Right lung (tissue), 10 donors: ENCODE results near the gene PGM5. TPM values are rescaled to one million over a fixed set of nuclear protein-coding genes. Genes with fewer than 3 reads are reported as not detected.
"Not testable (repeated sequence)": the region's sequence is repeated elsewhere in the genome, so short reads cannot be mapped to it uniquely, and the experiment has no call there.

Source experiments
- DNase-seq, 2 donors: peaks; one replicate each; pipeline ENCODE4 v3.0.0-alpha.2; 2013
- long read RNA-seq, 8 donors: transcript quantifications; one replicate each; lab custom pipeline, GENCODE V29; 2026
- polyA plus RNA-seq, 5 donors: library from polyadenylated mRNA; unstranded; fragments of 120-200 nt; gene quantifications; one replicate each; pipeline versions ENCODE4 v1.2.1 to v1.2.3, GENCODE V29; 2013; ENCODE audit warnings: inconsistent platforms in 1 of 5, low replicate concordance in 1 of 5; ENCODE audit not compliant: insufficient read length in 5 of 5, insufficient read depth in 1 of 5

The PGM5 gene
- 10 to 100 TPM; 47.4 to 61.8 (median 54.6) TPM for polyA plus RNA-seq
- long read RNA-seq, donor 1, full-length matches to known transcripts: 22 of 28 reads
- long read RNA-seq, donor 1, partial matches to known transcripts: 6 of 28 reads
- long read RNA-seq, donor 1, other reads (novel, unspliced or antisense): 0 of 28 reads
- long read RNA-seq, donor 2, transcript PGM5-202 (11 exons, 3,338 nt): major isoform, 12 of 12 reads
- long read RNA-seq, donor 2, partial matches to known transcripts: 0 of 12 reads
- long read RNA-seq, donor 2, other reads (novel, unspliced or antisense): 0 of 12 reads
- long read RNA-seq, donor 3, full-length matches to known transcripts: 9 of 16 reads
- long read RNA-seq, donor 3, partial matches to known transcripts: 7 of 16 reads
- long read RNA-seq, donor 3, other reads (novel, unspliced or antisense): 0 of 16 reads
- long read RNA-seq, donor 4, full-length matches to known transcripts: 10 of 18 reads
- long read RNA-seq, donor 4, partial matches to known transcripts: 8 of 18 reads
- long read RNA-seq, donor 4, other reads (novel, unspliced or antisense): 0 of 18 reads
- long read RNA-seq, donor 5, full-length matches to known transcripts: 13 of 34 reads
- long read RNA-seq, donor 5, partial matches to known transcripts: 16 of 34 reads
- long read RNA-seq, donor 5, other reads (novel, unspliced or antisense): 5 of 34 reads
- long read RNA-seq, donor 6, transcript PGM5-202 (11 exons, 3,338 nt): major isoform, 16 of 26 reads
- long read RNA-seq, donor 6, partial matches to known transcripts: 9 of 26 reads
- long read RNA-seq, donor 6, other reads (novel, unspliced or antisense): 0 of 26 reads
- long read RNA-seq, donor 7, full-length matches to known transcripts: 15 of 15 reads
- long read RNA-seq, donor 7, partial matches to known transcripts: 0 of 15 reads
- long read RNA-seq, donor 7, other reads (novel, unspliced or antisense): 0 of 15 reads
- long read RNA-seq, donor 8, partial matches to known transcripts: 0 of 2 reads
- long read RNA-seq, donor 8, other reads (novel, unspliced or antisense): 0 of 2 reads

DNA sequence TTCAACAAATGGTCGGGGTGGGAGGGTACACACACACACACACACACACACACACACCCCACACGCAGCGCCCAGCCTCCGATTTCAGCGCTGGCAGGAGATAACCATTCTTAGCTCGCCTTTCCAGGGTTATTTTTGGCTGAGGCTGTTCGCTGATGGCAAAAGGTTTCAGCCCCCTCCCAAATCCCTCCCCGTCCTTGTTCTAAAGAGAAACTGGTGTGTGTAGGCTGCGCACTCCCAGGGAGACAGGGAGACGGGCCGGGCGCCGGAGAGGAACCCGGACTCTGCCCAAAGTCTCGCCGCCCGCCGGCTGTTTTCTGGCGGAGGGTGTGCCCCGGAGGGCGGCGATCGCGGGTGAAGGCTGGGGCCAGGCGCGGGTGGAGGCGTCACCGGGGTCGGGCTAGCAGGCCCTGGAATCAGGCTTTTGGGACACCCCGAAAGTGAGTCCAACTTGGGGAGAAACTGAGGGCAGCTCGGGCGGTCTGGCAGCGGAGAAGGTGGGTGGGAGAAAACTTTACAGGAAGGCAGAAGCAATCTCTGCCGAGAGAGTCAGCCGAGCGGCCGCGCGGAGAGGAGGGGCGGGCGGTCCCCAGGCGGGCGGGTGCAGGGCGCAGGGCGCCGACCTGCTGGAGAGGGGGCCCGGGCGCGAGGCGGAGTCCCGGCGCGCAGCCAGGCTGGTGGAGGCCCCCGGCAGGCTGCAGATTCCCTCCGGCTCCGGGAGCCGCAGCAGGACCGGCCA lies at the start of gene PGM5:
Gene PGM5 (plus strand): TSS at position 232 of the 739 bp plus-strand sequence. CDS start 517 bp downstream, outside the sequence.
- peak; percentile 24 to 39 for DNase-seq

DNA sequence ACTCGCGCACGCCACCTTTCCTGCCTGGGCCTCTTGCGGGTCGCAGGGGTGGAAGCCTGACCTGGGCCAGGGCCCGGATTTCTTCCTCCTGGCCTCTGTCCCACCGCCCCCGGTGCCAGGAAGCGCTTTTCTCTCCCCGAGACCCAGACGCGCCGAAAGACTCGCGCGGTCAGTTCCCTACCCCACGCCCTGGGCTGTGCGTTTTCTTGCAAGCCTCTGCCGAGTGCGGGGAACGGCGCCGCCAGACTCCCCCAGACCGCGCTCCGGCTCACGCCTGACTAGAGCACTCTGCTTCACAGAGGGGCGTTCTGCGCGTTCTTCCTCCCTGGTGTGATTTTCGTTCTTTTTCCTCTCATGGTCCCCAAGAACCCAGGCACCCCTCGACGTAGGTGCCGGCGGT lies 49.3 kb upstream of the PGM5 start:
- DNase-seq: not testable (repeated sequence)

DNA sequence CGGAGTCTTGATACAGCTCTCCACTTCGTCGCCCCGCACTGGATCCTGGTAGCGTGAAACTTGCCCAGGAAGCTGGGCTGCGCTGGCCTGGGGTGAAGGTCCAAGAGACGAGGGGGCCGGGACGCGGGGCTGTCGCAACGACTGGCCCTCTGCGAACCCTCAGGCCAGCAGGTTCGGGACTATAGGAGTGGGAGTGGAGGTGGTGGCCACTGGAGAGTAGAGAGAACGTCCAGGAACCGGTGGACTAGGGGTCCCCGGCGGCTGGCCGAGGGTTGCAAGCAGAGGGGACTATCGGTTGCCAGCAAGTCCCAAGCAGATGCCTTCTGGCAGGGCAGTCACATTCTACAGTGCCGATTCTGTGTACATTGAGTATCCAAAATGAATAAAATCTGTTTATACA lies 48.8 kb upstream of the PGM5 start:
- DNase-seq: not testable (repeated sequence)

DNA sequence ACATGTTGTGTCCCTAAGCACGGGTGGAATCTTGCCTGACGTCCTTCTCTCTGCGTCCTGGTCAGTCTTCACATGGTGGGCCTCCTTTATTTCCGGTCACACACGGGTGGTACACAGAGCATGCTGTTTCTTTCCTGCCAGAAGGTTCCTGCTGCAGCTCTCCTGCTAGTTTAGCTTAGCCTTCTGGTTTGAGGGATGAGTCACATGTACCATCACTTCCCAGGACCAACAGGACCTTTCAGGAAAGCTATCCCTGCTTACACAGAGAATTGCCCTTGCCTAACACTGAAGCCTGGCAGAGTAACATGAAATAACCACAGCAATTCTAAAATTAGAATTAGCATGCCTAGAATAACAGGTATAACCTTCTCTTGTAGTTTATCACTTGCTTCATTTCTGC lies 45.2 kb upstream of the PGM5 start:
- not testable (repeated sequence) for DNase-seq

DNA sequence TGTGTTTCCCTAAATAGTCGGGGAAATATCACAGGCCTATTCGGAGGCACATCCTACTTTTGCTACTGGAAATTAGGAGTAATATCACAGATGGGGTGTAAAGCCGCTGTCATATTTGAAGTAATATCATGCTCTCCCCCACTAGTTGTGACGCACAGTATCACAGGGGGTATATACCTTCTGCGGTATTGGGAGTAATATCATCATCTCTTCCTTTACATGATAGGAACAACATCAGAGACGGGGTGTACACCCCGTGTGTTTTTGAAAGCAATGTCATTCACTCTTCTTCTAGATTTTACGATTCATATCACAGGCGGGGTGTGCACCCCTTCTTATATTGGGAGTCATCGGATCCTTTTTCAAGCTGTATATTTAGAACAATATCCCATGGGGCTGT lies 38.2 kb upstream of the PGM5 start:
- DNase-seq: not testable (repeated sequence)

DNA sequence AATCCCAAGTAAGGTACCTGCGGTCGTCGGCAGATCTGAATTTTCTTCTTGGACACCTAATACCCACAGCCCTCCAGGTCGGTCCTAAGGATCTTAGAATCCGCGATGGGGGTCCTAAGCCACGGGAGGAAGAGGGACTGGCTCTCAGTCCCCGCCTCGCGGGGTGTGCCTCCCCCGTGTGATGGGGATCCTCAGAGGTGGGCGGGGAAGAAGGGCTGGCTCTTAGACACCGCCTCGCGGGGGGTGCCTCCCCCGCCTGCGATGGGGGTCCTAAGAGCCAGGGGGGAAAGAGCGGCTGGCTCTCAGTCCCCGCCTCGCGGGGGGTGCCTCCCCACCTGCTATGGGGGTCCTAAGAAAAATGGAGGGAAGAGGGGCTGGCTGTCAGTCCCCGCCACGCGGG lies 32.7 kb upstream of the PGM5 start:
- DNase-seq: not testable (repeated sequence)

DNA sequence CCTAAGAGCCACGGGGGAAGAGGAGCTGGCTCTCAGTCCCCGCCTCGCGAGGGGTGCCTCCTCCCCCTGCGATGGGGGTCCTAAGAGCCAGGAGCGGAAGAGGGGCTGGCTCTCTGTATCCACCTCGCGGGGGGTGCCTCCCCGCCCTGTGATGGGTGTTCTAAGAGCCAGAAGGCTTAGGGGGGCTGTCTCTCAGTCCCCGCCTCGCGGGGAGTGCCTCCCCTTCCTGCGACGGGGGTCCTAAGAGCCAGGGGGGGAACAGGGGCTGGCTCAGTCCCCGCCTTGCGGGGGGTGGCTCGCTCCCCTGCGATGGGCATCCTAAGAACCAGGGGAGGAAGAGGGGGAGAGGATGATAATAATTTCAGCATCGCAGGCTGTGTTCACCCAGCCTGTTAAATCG lies 31.9 kb upstream of the PGM5 start:
- DNase-seq: not testable (repeated sequence)

DNA sequence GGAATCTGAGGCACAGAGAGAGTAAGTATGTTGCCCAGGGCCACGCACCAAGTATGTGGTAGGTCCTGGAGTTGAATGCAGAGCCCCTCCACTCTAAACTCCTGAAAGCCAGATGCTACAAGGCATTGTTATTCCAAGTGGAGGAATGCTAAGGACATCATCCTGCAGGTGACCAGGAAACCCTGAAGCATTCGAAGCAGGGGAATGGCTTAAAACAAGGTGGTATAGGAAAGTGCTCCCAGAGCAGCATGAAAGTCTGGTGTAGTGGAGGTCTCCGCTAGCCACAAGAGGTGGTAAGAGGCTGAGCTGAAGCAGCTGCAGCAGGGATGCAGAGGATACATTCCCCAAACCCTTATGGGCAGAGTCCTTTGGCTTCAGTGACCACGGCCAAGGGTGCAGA lies 27.3 kb upstream of the PGM5 start:
- not testable (repeated sequence) for DNase-seq

DNA sequence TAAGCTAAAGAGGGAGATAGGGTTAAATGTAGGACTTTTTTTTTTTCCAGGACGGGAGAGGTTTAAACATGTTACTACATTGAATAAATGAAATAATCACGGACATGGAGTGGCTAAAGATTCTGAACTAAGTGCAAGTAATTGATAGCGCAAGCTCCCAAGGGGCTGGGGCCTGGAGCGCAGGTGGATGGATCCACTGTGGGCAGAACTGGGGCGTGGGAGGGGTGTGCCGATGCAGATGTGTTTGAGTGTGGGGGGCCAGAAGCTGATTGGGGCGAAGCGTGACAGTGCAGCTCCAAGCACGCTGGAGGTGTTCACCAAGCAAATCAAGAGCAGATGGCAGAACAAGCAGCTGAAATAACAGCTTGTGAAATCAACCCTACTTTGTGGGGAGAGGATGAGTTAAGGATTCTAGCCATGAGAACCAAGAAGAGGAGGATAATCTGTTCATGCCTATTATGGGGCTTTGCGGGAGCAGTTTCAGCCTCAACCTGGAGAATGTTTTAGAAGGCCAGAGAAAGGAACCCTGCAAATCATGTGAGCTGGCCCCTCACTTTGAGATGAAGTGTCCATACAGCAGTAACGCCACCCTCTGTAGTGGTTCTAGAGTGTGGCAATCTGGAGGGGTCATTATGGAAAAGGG lies 25.8 kb upstream of the PGM5 start:
- not testable (repeated sequence) for DNase-seq

DNA sequence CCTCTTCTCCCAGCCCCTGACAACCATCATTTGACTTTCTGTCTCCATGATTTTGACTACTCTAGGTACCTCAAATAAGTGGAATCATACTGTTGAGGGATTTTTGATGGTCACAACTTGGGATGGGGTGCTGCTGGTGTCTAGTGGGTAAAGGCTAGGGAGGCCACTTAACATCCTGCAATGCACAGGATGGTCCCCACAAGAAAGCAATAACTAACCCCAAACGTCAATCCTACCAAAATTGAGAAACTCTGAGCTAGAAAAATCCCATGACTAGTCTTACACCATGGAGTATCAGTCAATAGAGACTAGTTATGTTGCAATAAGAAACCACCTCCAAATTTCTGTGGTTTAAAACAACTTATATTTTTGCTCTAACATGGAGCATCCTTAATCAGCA lies 24.3 kb upstream of the PGM5 start:
- not testable (repeated sequence) for DNase-seq

DNA sequence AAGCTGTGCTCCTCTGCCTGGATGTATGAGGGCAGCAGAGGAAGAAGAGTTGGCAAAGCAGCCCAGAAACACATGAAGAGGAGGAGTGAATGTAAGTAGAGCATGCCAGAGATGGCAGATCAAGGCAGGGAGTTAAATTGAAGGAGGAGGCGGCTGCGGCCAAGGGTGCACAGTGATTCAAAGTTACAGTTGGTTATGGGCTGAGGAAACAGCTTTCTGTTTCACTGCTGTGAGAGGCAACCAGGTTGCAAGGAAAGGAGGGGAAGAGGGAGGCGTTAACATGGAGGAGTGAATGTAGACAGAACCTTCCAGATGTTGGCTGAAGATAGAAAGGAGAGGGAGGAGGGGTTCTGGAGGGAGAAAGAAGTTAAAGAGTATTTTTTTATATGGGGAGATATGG lies 20.5 kb upstream of the PGM5 start:
- DNase-seq: not testable (repeated sequence)

DNA sequence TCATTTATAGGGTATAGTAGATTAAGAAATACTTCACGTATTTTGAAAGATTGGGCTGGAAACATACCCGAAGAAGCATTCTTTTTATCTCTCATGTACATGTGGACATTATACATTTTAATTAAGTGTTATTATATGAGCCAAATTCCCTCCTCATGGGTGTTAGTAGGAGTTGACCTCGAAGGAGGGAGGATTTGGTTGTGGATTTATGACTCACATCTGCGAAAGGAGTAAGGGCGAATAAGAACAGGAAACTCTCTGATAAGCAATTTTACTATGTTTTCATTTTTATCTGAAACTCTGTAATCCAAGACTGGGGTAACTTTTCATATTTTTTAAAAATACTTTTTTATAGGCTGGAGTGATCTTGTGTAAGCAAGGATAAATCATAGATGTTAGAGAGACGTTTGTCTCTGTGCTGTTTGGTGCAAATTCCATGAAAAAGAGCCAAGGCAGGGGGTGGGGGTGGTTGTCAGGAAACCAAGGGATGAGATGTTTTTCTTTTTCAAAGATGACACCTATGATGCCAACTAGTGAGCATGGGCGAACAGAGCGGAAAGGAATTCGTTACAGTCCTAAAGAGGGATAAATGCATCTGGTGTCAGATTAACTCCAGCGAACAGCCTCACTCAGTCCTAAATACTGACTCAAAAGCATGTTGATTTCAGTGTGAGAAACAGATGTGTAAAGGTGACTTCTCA lies 19.6 kb upstream of the PGM5 start:
- not testable (repeated sequence) for DNase-seq

DNA sequence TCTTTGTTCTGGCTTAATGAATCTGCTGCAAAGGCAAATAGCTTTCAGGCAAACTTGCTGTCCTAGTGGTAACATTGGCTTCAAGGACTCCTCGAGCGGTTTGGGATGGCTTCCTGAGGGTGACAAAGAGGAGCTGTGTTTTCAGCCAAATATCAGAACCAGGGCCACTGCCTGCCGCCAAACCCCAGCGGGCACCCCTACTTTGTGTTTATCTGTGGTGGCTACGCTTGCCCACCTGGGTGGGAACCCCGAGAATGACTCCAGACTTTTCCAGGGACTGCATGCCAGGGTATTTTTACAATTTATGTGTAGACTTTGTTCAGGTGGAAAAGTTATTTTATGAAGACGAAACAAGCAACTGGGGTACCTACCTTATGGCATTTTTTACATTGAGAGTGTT lies 18.4 kb upstream of the PGM5 start:
- DNase-seq: not testable (repeated sequence)

DNA sequence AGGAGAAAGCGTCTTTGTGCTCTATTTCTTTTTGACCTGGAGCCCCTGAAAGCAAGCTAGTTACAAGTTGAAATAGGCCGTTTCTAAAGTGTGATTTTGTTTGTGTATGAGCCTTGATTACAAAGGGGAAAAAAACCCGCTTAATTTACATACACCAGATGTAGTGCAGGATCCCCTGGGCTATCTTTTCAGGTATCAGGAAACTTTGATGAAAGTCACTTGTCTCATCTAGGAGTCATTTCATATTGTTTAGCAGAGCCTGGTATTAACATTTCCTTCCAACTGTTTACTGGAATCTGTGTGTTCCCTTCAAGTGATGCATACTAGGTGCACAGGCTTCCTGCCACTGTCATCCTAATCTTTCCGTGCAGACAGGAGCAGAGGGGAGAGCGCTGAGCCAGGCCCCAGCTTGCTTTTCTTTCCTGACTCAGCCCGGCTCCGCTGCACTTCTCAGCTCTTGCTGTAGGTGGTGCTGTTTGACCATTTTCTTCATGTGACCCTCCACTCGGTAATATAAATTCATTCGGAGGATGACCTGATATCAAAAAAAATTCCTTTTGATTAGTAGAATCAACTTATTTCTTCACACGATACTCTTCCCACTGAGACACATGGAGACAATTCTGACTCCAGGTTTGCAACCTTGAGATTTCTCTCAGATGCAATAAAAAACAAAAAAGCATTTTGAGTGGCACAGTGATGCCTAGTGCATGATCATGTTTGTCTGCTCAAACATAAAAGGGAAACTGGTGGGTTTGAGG lies 14.0 kb upstream of the PGM5 start:
- DNase-seq: not testable (repeated sequence)

DNA sequence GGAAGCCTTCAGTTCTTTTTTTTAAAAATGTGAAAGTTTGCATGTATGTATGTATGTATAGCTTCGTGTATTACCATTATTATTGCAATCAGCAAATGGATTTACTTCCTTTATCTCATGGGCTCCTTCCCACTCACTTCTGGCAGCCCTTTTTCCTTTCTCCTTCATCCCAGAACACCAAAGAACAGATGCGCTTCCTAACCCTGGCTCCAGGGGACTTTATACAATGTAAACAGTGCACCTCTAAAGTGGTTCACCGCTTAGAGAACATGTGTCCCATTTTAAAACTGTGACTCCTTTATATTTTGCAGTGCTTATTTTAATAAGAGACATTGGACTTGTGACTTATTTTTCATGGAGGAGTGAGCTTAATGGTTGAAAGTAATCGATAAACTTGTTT lies 13.2 kb upstream of the PGM5 start:
- DNase-seq: not testable (repeated sequence)

DNA sequence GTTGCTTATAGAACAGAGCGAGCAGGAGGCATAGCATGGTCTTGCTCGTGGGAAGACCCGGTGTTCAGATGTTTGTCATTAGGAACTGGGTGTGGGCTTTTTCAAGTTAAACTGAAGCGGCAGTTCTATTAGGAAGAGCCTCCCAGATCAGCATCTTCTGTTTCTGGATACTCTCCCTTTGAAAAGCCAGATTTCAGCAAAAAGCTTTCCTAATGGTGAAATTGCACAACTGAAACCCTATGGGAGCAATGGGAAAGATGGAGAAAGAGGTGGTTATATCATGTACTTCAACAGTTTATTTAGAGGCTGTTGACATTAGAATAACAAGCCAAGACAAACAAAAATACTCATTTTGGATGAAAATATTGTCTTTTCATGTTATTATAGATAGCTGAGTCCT lies 12.4 kb upstream of the PGM5 start:
- DNase-seq: peak; percentile 16 to 22

DNA sequence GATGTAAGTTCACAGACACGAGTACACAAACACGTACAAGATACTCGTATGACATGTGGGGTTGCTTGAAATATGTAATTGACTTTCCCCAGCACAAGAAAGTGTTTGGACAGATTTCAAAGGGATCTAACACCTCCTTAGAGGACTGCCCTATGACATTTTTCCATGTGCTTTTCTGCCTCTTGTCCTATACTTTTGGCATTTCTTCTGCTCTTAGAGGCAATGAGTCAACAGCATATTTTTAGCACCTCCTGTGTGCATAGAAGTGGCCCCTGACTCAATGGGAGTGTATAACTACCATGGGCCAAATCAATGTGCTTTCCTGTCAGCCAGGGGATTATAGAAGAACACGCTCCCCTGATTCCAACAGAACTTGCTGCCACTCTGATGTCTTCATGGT lies 4.7 kb upstream of the PGM5 start:
- DNase-seq: peak in 1 of 2 donors; percentile 10

DNA sequence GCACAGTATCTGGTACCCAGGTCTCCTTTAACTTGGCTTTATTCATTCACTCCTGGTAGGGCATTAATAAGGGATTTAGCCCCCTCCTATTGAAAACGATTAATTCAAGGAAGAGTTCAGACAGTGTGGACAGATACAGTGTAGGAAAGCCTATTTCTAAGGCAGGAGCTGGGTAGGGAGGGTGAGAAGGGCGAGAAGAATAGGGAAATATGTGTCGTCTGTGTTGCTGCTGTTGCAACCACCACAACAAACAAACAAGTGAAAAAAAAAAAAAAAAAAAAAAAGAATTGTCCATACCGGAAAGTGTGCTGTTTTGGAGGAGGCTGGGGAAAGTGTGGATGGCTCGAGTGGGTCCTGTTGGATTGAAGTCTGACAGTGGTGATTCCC lies 425 bp upstream of the PGM5 start:
- peak; percentile 5 to 23 for DNase-seq

DNA sequence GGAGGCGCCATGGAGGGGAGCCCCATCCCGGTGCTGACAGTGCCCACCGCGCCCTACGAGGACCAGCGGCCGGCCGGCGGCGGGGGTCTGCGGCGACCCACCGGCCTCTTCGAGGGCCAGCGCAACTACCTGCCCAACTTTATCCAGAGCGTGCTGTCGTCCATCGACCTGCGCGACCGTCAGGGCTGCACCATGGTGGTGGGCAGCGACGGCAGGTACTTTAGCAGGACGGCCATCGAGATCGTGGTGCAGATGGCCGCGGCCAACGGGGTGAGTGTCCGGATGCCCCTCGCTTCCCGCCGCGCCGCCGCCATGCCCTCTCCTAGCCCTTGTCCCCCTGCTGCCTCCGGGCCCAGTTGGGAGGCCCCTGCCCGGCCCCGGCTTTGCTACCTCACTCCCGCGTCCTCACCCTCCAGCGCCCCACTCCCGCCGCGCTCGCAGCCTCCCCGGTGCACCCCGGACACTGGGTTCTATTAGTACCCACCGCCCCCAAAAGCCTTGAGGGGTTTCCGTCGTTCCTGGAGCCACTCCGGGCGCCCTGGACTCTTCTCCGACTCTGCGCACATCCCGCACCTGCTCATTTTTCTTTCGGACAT lies 806 bp downstream of the PGM5 start:
- not testable (repeated sequence) for DNase-seq
